ENCODE measurements around the gene FAM50A. TPM values are rescaled to one million over a fixed set of nuclear protein-coding genes. Genes with fewer than 3 reads are reported as not detected.

Gene FAM50A
- total and polyA plus RNA-seq, 2 of the 4 experiments (the other 2 are of a cell fraction) = 46.4 to 119 TPM

DNA sequence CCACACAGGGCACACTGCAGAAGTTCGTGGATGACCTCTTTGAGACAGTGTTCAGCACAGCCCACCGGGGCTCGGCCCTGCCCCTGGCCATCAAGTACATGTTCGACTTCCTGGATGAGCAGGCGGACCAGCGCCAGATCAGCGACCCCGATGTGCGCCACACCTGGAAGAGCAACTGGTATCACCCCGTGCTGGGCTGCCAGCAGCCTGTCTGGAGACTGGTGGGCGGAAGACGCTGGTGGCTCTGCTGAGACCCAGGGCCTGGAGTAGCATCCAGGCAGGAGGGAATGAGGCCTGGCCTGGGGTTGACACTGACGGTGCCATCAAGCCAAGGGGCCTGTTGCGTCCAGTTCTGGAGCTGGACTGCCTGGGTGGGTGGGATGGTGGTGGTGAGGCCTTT, 26.5 kb downstream of the FAM50A start:
- in situ Hi-C loops (cut with MboI; ENCODE audit: low sequenced_read_pairs) (no loop called here), dilution Hi-C loops (cut with HindIII; ENCODE audit: low sequenced_read_pairs, unreplicated experiment) (no loop called here), intact Hi-C loops (cut with micrococcal nuclease) (no loop called here)
- H3K4me2 ChIP-seq (ENCODE audit: low read depth, low read length) = no peak overlapping the region
- 92% methylated on average over 9 of the region's 14 CpGs; no CpG with 5 or more reads in 1 of the 2 experiments for WGBS, 2 experiments (ENCODE audit: extremely low coverage in 2 of 2, insufficient read length in 1 of 2)
- ChIA-PET POLR2A (ENCODE audit: unreplicated experiment) (no interaction called here), CTCF (no interaction called here)
- no peak overlapping the region for H4K5ac ChIP-seq (ENCODE audit: low read depth, low read length)
- TF ChIP-seq NFE2L2 (IDR thresholded peaks at IDR 0.05; ENCODE audit: low read depth, low read length) = no peak
- no peak overlapping the region for H2BK15ac ChIP-seq (ENCODE audit: low read depth, low read length)
- H2AK9ac ChIP-seq (replicated peaks; ENCODE audit: low read depth, low read length, poor library complexity) = no peak overlapping the region
- no peak overlapping the region for H4K8ac ChIP-seq (ENCODE audit: low read depth in 2 of 2, low read length in 2 of 2)
- H2AK5ac ChIP-seq (ENCODE audit: low read depth, low read length) = no peak overlapping the region
- H3K27me3 ChIP-seq (ENCODE audit: control insufficient read depth, insufficient read depth, low read length) = no peaks in the 10 kb centered on the region
- no peak overlapping the region for H2BK20ac ChIP-seq (ENCODE audit: low read depth, low read length)
- ATAC-seq (ENCODE audit: low read depth) (no peak), DNase-seq (no peak)
- H3K79me1 ChIP-seq (ENCODE audit: low read depth in 1 of 2, low read length in 2 of 2) = no peaks in the 10 kb centered on the region
- H3K18ac ChIP-seq (ENCODE audit: low read depth, low read length) = no peak overlapping the region
- no peak overlapping the region for H2BK5ac ChIP-seq (ENCODE audit: low read depth, low read length, poor library complexity, severe bottlenecking)
- peaks cover 67% of the 10 kb centered on the region for H3K36me3 ChIP-seq (ENCODE audit: control insufficient read depth, insufficient read depth, low read length)
- no TSS peak for BruUV-seq (replicated peaks)
- H2BK120ac ChIP-seq (ENCODE audit: low read depth, low read length) = no peak overlapping the region
- H3K9me1 ChIP-seq (ENCODE audit: insufficient read depth, low read length) = no peaks in the 10 kb centered on the region
- no peak overlapping the region for H3K27ac ChIP-seq (ENCODE audit: insufficient read depth, low read length)
- H3K23ac ChIP-seq (ENCODE audit: low read depth, low read length) = no peak overlapping the region
- H3K4ac ChIP-seq (ENCODE audit: low read depth, low read length) = no peak overlapping the region
- no peaks in the 10 kb centered on the region for H3K4me1 ChIP-seq (ENCODE audit: control insufficient read depth, insufficient read depth, low read length)
- H3K14ac ChIP-seq (replicated peaks; ENCODE audit: low read depth, low read length) = no peak overlapping the region
- no peak overlapping the region for H3K4me3 ChIP-seq (ENCODE audit: insufficient read depth, low read depth, low read length)
- no peak overlapping the region for H4K91ac ChIP-seq (ENCODE audit: insufficient read depth, low read depth, low read length)
- no peak overlapping the region for H3K56ac ChIP-seq (ENCODE audit: extremely low read depth, insufficient read depth, low read length)
- H3K9me3 ChIP-seq (ENCODE audit: control insufficient read depth, insufficient read depth, low read length) = peaks cover 2% of the 10 kb centered on the region; the same call in 1 of the 2 replicates
- no peaks in the 10 kb centered on the region; the same call in 1 of the 2 replicates for H4K20me1 ChIP-seq (ENCODE audit: insufficient read depth, low read length)
- no peak overlapping the region for H3K9ac ChIP-seq (ENCODE audit: low read depth, low read length)
- no peak overlapping the region for H2AFZ ChIP-seq (replicated peaks; ENCODE audit: low read length, poor library complexity)
